Measurements from ENCODE around the gene SLC35F1. TPM values are rescaled to one million over a fixed set of nuclear protein-coding genes. Genes with fewer than 3 reads are reported as not detected.

SLC35F1 gene
- total RNA-seq, 1 experiment from 2014 or later: not detected

GRCh38 chr6:118280210-118280609 lies 373.1 kb downstream of the SLC35F1 start:
- no peak for DNase-seq (ENCODE audit: unreplicated experiment)
- ChIA-PET CTCF (interaction anchor here (0.6 to 0.7 kb wide), 4 partner anchors 38 to 348 kb away, joined by 3 to 4 read pairs (median 3); no protein-coding TSS in a partner anchor), POLR2A (no interaction called here)
- H3K4me3 Mint-ChIP-seq (ENCODE audit: unreplicated experiment): no peak overlapping the region
- no peaks in the 10 kb centered on the region for H3K9me3 Mint-ChIP-seq (ENCODE audit: unreplicated experiment)
- no TSS peak for BruUV-seq (replicated peaks)
- no peaks in the 10 kb centered on the region for H3K4me1 Mint-ChIP-seq (ENCODE audit: insufficient read depth, unreplicated experiment)
- TF ChIP-seq, protein P1, sequence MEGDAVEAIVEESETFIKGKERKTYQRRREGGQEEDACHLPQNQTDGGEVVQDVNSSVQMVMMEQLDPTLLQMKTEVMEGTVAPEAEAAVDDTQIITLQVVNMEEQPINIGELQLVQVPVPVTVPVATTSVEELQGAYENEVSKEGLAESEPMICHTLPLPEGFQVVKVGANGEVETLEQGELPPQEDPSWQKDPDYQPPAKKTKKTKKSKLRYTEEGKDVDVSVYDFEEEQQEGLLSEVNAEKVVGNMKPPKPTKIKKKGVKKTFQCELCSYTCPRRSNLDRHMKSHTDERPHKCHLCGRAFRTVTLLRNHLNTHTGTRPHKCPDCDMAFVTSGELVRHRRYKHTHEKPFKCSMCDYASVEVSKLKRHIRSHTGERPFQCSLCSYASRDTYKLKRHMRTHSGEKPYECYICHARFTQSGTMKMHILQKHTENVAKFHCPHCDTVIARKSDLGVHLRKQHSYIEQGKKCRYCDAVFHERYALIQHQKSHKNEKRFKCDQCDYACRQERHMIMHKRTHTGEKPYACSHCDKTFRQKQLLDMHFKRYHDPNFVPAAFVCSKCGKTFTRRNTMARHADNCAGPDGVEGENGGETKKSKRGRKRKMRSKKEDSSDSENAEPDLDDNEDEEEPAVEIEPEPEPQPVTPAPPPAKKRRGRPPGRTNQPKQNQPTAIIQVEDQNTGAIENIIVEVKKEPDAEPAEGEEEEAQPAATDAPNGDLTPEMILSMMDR (IDR thresholded peaks at IDR 0.05; ENCODE audit: unreplicated experiment): no peak
- H3K27ac Mint-ChIP-seq (ENCODE audit: low read depth, unreplicated experiment): no peak overlapping the region
- intact Hi-C loops (cut with micrococcal nuclease): loop anchor here (5.0 to 10.0 kb wide), 3 partner anchors 438 to 685 kb away; no protein-coding TSS in a partner anchor
- no peaks in the 10 kb centered on the region for H3K36me3 Mint-ChIP-seq (ENCODE audit: insufficient read depth, unreplicated experiment)
- peaks cover 11% of the 10 kb centered on the region for H3K27me3 Mint-ChIP-seq (ENCODE audit: insufficient read depth, unreplicated experiment)

DNA sequence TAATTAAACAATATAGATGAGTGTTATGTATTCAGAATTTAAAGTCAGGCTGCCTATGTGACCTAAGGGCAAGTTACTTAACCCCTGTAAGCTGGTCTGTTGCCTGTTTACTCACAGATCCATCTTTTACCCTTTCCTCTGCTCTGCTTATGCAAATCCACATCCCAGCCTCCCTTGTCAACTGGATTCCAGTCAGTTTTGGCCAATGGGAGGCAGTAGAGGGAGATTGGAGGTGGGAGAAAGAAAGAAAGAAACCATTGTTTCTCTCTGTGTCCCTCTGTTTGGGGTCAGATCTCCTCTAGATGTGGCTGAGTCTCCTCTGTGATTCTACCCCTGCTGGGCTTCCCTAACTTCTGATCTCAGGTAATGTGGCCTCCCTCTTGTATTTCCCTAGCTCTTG lies 374.2 kb downstream of the SLC35F1 start:
- CTCF ChIA-PET: interaction anchor here (0.7 to 1.9 kb wide), 3 partner anchors 132 to 495 kb away, joined by 3 to 4 read pairs (median 3); no protein-coding TSS in a partner anchor
- BruUV-seq (replicated peaks): no TSS peak

GRCh38 chr6:118283766-118284165 lies 376.7 kb downstream of the SLC35F1 start:
- H3K27ac Mint-ChIP-seq (ENCODE audit: low read depth, unreplicated experiment): no peak overlapping the region
- CTCF ChIA-PET: interaction anchor here (0.6 to 5.8 kb wide), 43 partner anchors 9 to 831 kb away, joined by 3 to 45 read pairs (median 5); partner anchors contain the start of gene PLN
- DNase-seq (ENCODE audit: unreplicated experiment): peak; percentile 70
- POLR2A ChIA-PET: interaction anchor here (1.9 kb wide), 1 partner anchor 297 kb away, joined by 6 read pairs; no protein-coding TSS in a partner anchor
- TF ChIP-seq, protein P1 (IDR thresholded peaks at IDR 0.05; ENCODE audit: unreplicated experiment): peak; percentile 75
- peaks cover 3% of the 10 kb centered on the region for H3K4me1 Mint-ChIP-seq (ENCODE audit: insufficient read depth, unreplicated experiment)
- no TSS peak for BruUV-seq (replicated peaks)
- no peaks in the 10 kb centered on the region for H3K36me3 Mint-ChIP-seq (ENCODE audit: insufficient read depth, unreplicated experiment)
- no peak overlapping the region for H3K4me3 Mint-ChIP-seq (ENCODE audit: unreplicated experiment)
- intact Hi-C loops (cut with micrococcal nuclease): loop anchor here (1.0 to 10.0 kb wide), 9 partner anchors 226 to 827 kb away; no protein-coding TSS in a partner anchor
- no peaks in the 10 kb centered on the region for H3K9me3 Mint-ChIP-seq (ENCODE audit: unreplicated experiment)
- H3K27me3 Mint-ChIP-seq (ENCODE audit: insufficient read depth, unreplicated experiment): peaks cover 11% of the 10 kb centered on the region

More for the DNA sequence above, 374.2 kb downstream of the SLC35F1 start:
- TF ChIP-seq, protein P1 (IDR thresholded peaks at IDR 0.05; ENCODE audit: unreplicated experiment): no peak
- H3K4me1 Mint-ChIP-seq (ENCODE audit: insufficient read depth, unreplicated experiment): no peaks in the 10 kb centered on the region
- POLR2A ChIA-PET: no interaction called here
- no peaks in the 10 kb centered on the region for H3K36me3 Mint-ChIP-seq (ENCODE audit: insufficient read depth, unreplicated experiment)
- H3K4me3 Mint-ChIP-seq (ENCODE audit: unreplicated experiment): no peak overlapping the region
- no peak overlapping the region for H3K27ac Mint-ChIP-seq (ENCODE audit: low read depth, unreplicated experiment)
- intact Hi-C loops (cut with micrococcal nuclease): loop anchor here (5.0 to 10.0 kb wide), 3 partner anchors 439 to 684 kb away; no protein-coding TSS in a partner anchor
- no peak for DNase-seq (ENCODE audit: unreplicated experiment)
- H3K27me3 Mint-ChIP-seq (ENCODE audit: insufficient read depth, unreplicated experiment): peaks cover 11% of the 10 kb centered on the region
- no peaks in the 10 kb centered on the region for H3K9me3 Mint-ChIP-seq (ENCODE audit: unreplicated experiment)

DNA sequence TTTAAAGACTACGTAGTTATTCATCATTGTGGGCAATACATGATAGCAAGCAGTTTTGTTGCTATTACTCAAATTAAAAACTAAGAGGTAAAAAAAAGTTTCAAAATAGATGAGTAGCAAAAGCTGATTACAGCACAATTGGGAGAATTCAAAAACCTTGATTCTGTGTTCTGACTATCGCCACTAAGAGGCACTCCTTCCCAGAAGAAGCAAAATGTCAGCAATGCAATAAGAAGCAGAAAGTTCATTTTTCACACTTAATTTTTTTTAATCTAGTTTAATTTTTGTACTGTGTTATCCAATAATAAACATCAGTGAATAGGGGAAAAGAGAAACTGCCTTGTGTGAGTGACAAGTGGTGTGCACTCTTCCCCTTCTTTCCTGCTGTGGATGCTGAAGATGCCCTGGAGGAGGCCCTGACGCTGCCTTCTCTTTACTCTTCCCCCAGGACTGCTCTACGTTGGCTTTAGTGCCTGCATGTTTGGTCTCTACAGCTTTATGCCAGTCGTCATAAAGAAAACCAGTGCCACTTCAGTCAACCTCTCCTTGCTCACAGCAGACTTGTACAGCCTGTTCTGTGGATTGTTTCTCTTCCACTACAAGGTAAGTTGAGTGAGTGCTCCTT lies 377.8 kb downstream of the SLC35F1 start:
- POLR2A ChIA-PET: interaction anchor here (0.7 to 1.9 kb wide), 2 partner anchors 106 to 296 kb away, joined by 4 to 6 read pairs; no protein-coding TSS in a partner anchor
- no peak overlapping the region for H3K4me3 Mint-ChIP-seq (ENCODE audit: unreplicated experiment)
- intact Hi-C loops (cut with micrococcal nuclease): loop anchor here (1.0 to 10.0 kb wide), 9 partner anchors 224 to 826 kb away; no protein-coding TSS in a partner anchor
- peak; percentile 30 for DNase-seq (ENCODE audit: unreplicated experiment)
- no peaks in the 10 kb centered on the region for H3K36me3 Mint-ChIP-seq (ENCODE audit: insufficient read depth, unreplicated experiment)
- H3K4me1 Mint-ChIP-seq (ENCODE audit: insufficient read depth, unreplicated experiment): peaks cover 5% of the 10 kb centered on the region
- TF ChIP-seq, protein P1 (IDR thresholded peaks at IDR 0.05; ENCODE audit: unreplicated experiment): peak; percentile 29
- H3K9me3 Mint-ChIP-seq (ENCODE audit: unreplicated experiment): no peaks in the 10 kb centered on the region
- CTCF ChIA-PET: interaction anchor here (0.6 to 5.8 kb wide), 37 partner anchors 8 to 516 kb away, joined by 3 to 45 read pairs (median 5); no protein-coding TSS in a partner anchor
- H3K27ac Mint-ChIP-seq (ENCODE audit: low read depth, unreplicated experiment): no peak overlapping the region
- peaks cover 11% of the 10 kb centered on the region for H3K27me3 Mint-ChIP-seq (ENCODE audit: insufficient read depth, unreplicated experiment)
- BruUV-seq (replicated peaks): no TSS peak
